T-helper 22 cell (primary cell): ENCODE results near the gene FBXL5.

Source experiments
- DNase-seq: peaks from one replicate; pipeline ENCODE4 v3.0.0-alpha.2; 2020; ENCODE audit warnings: low read depth

The FBXL5 gene, protein sequence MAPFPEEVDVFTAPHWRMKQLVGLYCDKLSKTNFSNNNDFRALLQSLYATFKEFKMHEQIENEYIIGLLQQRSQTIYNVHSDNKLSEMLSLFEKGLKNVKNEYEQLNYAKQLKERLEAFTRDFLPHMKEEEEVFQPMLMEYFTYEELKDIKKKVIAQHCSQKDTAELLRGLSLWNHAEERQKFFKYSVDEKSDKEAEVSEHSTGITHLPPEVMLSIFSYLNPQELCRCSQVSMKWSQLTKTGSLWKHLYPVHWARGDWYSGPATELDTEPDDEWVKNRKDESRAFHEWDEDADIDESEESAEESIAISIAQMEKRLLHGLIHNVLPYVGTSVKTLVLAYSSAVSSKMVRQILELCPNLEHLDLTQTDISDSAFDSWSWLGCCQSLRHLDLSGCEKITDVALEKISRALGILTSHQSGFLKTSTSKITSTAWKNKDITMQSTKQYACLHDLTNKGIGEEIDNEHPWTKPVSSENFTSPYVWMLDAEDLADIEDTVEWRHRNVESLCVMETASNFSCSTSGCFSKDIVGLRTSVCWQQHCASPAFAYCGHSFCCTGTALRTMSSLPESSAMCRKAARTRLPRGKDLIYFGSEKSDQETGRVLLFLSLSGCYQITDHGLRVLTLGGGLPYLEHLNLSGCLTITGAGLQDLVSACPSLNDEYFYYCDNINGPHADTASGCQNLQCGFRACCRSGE

DNA sequence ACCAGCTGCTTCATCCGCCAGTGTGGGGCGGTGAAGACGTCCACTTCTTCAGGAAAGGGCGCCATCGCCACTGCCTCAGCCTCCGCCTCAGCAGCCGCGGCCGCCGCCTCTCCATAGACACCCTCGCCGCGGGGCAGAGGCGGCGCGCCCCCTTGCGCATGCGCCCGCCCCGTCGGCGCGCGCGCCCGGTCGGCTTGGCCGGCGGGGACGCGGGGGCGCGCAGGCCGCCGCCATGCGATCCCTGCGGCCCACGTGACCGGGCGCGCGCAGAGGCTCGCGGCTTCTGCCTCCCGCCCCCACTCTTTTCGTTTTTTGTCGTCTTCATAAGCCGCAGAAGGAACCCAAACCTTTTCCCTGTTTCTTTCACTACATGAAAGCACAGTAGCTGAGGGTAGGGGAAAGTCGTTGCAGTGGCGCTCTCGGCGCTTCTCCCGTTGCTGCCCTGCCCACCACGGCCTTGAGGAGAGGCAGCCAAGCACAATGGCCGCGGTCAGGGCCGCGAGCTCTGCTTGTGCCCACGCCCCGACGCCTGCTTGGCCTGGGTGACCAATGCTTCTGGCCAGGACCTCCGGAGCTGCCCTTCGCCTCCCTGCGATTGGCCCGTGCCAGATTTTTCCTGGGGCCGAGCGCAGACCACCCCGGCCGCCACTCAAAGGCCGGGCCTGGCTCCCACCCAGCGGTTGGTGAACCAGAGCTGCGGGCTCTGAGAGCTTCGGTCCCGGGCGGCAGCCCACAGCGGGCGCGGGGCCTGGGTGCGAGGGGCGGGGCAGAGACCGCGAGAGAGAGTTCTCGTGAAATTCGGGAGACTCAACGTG lies at the start of gene FBXL5:
FBXL5 (minus strand) TSS at position 135 of the 815 bp plus-strand sequence; CDS start at position 65, 70 bp downstream.
- peak; percentile 71 for DNase-seq

DNA sequence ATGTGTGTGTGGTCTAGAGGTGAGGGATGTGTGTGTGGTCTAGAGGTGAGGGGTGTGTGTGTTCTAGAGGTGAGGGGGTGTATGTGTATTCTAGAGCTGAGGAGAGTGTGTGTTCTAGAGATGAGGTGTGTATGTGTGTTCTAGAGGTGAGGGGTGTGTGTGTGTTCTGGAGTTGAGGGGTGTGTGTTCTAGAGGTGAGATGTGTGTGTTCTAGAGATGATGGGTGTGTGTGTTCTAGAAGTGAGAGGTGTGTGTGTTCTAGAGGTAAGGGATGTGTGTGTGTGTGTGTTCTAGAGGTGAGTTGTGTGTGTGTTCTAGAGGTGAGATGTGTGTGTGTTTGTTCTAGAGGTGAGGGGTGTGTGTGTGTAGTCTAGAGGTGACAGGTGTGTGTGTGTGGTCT lies 49.0 kb upstream of the FBXL5 start:
- no peak for DNase-seq

GRCh38 chr4:15703439-15703838 lies 48.3 kb upstream of the FBXL5 start:
- DNase-seq: no peak

- DNase-seq: no peak
These were observed 47.8 kb upstream of the FBXL5 start, which contains the start of gene BST1 for GRCh38 chr4:15702941-15703403. Gene BST1 (plus strand): TSS chr4:15703065. CDS start chr4:15703145, 80 bp downstream.

DNA sequence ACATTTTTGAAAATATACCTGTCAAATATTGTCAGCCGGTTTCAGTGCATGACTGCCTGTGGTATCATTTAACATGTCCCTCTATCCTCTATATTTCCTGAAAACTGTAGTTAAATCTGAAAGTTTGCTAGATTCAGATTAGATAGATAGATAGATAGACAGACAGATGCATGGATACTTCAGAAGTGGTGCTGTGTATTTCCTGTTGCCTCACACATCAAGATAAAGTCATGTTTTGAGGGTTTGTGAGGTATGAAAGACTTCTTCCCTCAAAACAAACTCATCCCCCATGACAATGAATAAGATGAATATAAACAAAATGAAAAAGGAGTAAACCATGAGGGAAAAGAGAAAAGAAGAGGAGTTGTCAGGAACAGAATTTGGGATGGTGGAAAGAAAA lies 41.7 kb upstream of the FBXL5 start:
- no peak for DNase-seq

- DNase-seq: no peak
These were observed 40.6 kb upstream of the FBXL5 start for GRCh38 chr4:15695729-15696128.

DNA sequence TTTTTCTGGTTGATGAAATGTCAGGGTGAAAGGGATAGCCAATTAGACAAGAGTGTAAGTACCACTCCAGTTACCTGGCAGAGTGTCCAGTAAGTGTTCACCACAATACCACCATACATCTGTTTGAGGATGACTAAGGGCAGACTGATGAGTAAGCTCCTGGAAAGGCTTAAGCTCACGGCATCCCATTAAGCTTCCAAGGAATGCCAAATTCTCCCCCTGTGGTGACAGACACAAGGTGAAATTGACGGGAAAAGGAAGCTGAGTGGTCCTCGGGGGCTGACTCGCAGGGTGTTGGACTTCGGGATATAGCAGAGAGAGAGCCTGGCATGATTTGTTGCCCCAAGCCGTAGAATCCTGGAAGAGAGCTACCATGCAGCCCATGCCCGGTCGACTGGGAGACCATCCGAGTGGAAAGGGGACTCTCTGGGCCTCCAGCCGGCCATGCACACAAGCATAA lies 40.1 kb upstream of the FBXL5 start:
- DNase-seq: no peak

DNA sequence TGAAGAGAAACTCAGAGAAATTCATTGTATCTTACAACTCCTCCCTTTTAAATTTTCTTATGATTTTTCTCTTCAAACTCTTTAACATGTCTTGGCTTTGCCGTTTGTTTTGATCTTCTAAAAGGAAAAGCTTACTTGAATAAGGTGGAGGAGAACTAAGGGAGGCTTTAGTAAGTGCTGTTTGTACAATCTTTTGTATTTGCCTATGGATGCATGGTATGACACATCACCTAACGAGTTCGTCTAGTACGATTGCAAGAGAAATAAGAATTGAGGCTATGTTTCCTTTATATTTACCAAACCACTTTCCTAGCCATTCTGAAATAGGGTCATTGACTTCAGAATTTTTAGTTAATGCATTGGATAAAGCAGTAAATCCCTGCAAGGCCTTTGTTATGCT lies 39.3 kb upstream of the FBXL5 start:
- DNase-seq: no peak

- no peak for DNase-seq
These were observed 37.4 kb upstream of the FBXL5 start for GRCh38 chr4:15692602-15693001.

- DNase-seq: no peak
These were observed 36.4 kb upstream of the FBXL5 start for GRCh38 chr4:15691346-15692135.

- no peak for DNase-seq
These were observed 35.1 kb upstream of the FBXL5 start for GRCh38 chr4:15690020-15690809.

- no peak for DNase-seq
These were observed 34.4 kb upstream of the FBXL5 start for GRCh38 chr4:15689540-15689939.

GRCh38 chr4:15688051-15688450 lies 32.9 kb upstream of the FBXL5 start:
- no peak for DNase-seq

DNA sequence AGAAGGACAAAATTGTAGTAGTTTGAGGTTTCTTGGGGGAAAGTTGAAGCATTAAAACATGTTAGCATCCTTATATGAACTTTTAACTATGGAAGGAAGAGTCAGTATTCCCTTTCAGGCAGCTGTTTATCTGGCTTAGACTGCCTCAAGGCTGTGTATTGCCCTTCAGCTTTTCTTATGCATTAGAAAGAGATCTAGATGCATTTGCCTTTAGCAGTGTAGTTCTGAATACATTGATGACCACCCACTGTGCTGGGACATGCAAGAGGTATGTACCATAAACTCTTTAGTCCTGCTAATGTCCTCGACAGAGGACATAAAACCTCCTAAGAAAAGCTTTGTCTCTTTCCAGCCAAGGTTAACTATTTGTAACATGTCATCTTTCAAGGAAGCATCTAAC lies 29.3 kb upstream of the FBXL5 start:
- no peak for DNase-seq

- no peak for DNase-seq
These were observed 28.0 kb upstream of the FBXL5 start for GRCh38 chr4:15683143-15683495.

- no peak for DNase-seq
These were observed 27.3 kb upstream of the FBXL5 start for GRCh38 chr4:15682242-15683142.

- peak; percentile 88 for DNase-seq
These were observed 26.4 kb upstream of the FBXL5 start, which contains the start of gene FAM200B for GRCh38 chr4:15681372-15682241. Gene FAM200B (plus strand): TSS chr4:15681827. CDS start chr4:15686978, 5,151 bp downstream.

- no peak for DNase-seq
These were observed 25.9 kb upstream of the FBXL5 start for GRCh38 chr4:15681067-15681371.

DNA sequence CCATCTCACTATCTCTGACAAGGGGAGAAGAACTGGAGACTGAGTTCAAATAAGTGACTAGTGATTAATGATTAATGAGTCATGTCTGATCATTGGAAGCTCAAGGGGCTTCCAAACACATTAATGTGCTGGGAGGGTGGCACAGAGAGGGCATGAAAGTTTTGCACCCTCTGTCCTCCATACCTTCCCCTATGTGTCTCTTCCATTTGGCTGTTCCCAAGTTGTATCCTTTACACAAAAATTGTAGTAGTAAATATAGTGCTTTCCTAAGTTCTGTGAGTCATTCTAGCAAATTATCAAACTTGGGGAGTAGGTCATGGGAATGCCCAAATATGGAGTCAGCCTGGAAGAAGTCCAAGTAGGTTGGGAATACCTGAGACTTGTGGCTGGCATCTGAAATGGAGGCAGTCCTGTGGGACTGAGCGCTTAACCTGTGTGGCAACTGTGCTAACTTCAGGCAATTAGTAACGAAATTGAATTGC lies 22.4 kb upstream of the FBXL5 start:
- DNase-seq: no peak
